Mucosa of stomach (tissue), 1 donor: ENCODE results near the gene ITPR1.

ENCODE experiments used
- H3K27me3 ChIP-seq: one replicate; pipeline ENCODE4 v1.7.0; 2013; ENCODE audit warnings: mild to moderate bottlenecking, low read length; ENCODE audit not compliant: control insufficient read depth, insufficient read depth
- H3K36me3 ChIP-seq: one replicate; pipeline ENCODE4 v1.7.0; 2013; ENCODE audit warnings: low read length; ENCODE audit not compliant: control insufficient read depth, insufficient read depth
- H3K4me1 ChIP-seq: one replicate; pipeline ENCODE4 v1.7.0; 2013; ENCODE audit warnings: mild to moderate bottlenecking, low read length; ENCODE audit not compliant: control insufficient read depth, insufficient read depth
- H3K4me3 ChIP-seq: one replicate; pipeline ENCODE4 v1.7.0; 2013; ENCODE audit warnings: low read length
- H3K9ac ChIP-seq: one replicate; pipeline ENCODE4 v1.7.0; 2013; ENCODE audit warnings: mild to moderate bottlenecking, low read length, moderate library complexity
- H3K9me3 ChIP-seq: one replicate; pipeline ENCODE4 v1.7.0; 2013; ENCODE audit warnings: mild to moderate bottlenecking, low read length, moderate library complexity; ENCODE audit not compliant: control insufficient read depth
- donor health status: Pancreatic carcinoma.

The ITPR1 gene

GRCh38 chr3:4531478-4532025, 38.4 kb downstream of the ITPR1 start:
- Histone ChIP-seq H3K9ac (no peak overlapping the region), H3K27me3 (no peaks in the 10 kb centered on the region), H3K36me3 (no peaks in the 10 kb centered on the region), H3K4me1 (peaks cover 20% of the 10 kb centered on the region), H3K4me3 (no peak overlapping the region), H3K9me3 (no peaks in the 10 kb centered on the region)

- no peaks in the 10 kb centered on the region for H3K27me3 ChIP-seq
- H3K9me3 ChIP-seq = no peaks in the 10 kb centered on the region
- no peak overlapping the region for H3K9ac ChIP-seq
- no peaks in the 10 kb centered on the region for H3K36me3 ChIP-seq
- peaks cover 20% of the 10 kb centered on the region for H3K4me1 ChIP-seq
- H3K4me3 ChIP-seq = no peak overlapping the region
Observed at GRCh38 chr3:4532535-4533112, 39.5 kb downstream of the ITPR1 start.

GRCh38 chr3:4533489-4534443, 40.6 kb downstream of the ITPR1 start:
- no peaks in the 10 kb centered on the region for H3K27me3 ChIP-seq
- H3K9ac ChIP-seq = no peak overlapping the region
- H3K9me3 ChIP-seq = no peaks in the 10 kb centered on the region
- H3K36me3 ChIP-seq = no peaks in the 10 kb centered on the region
- H3K4me3 ChIP-seq = no peak overlapping the region
- peaks cover 20% of the 10 kb centered on the region for H3K4me1 ChIP-seq

- Histone ChIP-seq H3K36me3 (no peaks in the 10 kb centered on the region), H3K4me3 (no peak overlapping the region), H3K9ac (no peak overlapping the region), H3K9me3 (no peaks in the 10 kb centered on the region), H3K27me3 (no peaks in the 10 kb centered on the region), H3K4me1 (peaks cover 20% of the 10 kb centered on the region)
Observed at GRCh38 chr3:4534906-4535305, 41.8 kb downstream of the ITPR1 start.

GRCh38 chr3:4536260-4536659, 43.1 kb downstream of the ITPR1 start:
- peaks cover 15% of the 10 kb centered on the region for H3K4me1 ChIP-seq

GRCh38 chr3:4540267-4540666, 47.1 kb downstream of the ITPR1 start:
- no peaks in the 10 kb centered on the region for H3K9me3 ChIP-seq
- no peaks in the 10 kb centered on the region for H3K4me1 ChIP-seq

More at GRCh38 chr3:4536260-4536659, 43.1 kb downstream of the ITPR1 start:
- Histone ChIP-seq H3K36me3 (no peaks in the 10 kb centered on the region), H3K27me3 (no peaks in the 10 kb centered on the region), H3K9ac (no peak overlapping the region), H3K4me3 (no peak overlapping the region), H3K9me3 (no peaks in the 10 kb centered on the region)

GRCh38 chr3:4543110-4543509, 50.0 kb downstream of the ITPR1 start:
- H3K36me3 ChIP-seq = no peaks in the 10 kb centered on the region
- peaks cover under 1% of the 10 kb centered on the region for H3K4me1 ChIP-seq
- no peak overlapping the region for H3K9ac ChIP-seq
- H3K27me3 ChIP-seq = no peaks in the 10 kb centered on the region
- no peaks in the 10 kb centered on the region for H3K9me3 ChIP-seq
- H3K4me3 ChIP-seq = no peak overlapping the region

More at GRCh38 chr3:4540267-4540666, 47.1 kb downstream of the ITPR1 start:
- Histone ChIP-seq H3K4me3 (no peak overlapping the region), H3K36me3 (no peaks in the 10 kb centered on the region), H3K9ac (no peak overlapping the region), H3K27me3 (no peaks in the 10 kb centered on the region)

GRCh38 chr3:4546346-4547178, 53.4 kb downstream of the ITPR1 start:
- H3K27me3 ChIP-seq = no peaks in the 10 kb centered on the region
- no peak overlapping the region for H3K9ac ChIP-seq
- no peaks in the 10 kb centered on the region for H3K9me3 ChIP-seq
- H3K4me3 ChIP-seq = no peak overlapping the region
- peaks cover 11% of the 10 kb centered on the region for H3K4me1 ChIP-seq
- H3K36me3 ChIP-seq = no peaks in the 10 kb centered on the region

- no peak overlapping the region for H3K9ac ChIP-seq
- H3K9me3 ChIP-seq = no peaks in the 10 kb centered on the region
- no peaks in the 10 kb centered on the region for H3K27me3 ChIP-seq
- H3K36me3 ChIP-seq = no peaks in the 10 kb centered on the region
- no peak overlapping the region for H3K4me3 ChIP-seq
- H3K4me1 ChIP-seq = peaks cover 11% of the 10 kb centered on the region
Observed at GRCh38 chr3:4547799-4548198, 54.7 kb downstream of the ITPR1 start.

- Histone ChIP-seq H3K4me1 (peaks cover 11% of the 10 kb centered on the region), H3K36me3 (no peaks in the 10 kb centered on the region), H3K4me3 (no peak overlapping the region), H3K9ac (no peak overlapping the region), H3K27me3 (no peaks in the 10 kb centered on the region), H3K9me3 (no peaks in the 10 kb centered on the region)
Observed at GRCh38 chr3:4548356-4548755, 55.2 kb downstream of the ITPR1 start.

- Histone ChIP-seq H3K36me3 (no peaks in the 10 kb centered on the region), H3K4me3 (no peak overlapping the region), H3K9ac (no peak overlapping the region), H3K9me3 (no peaks in the 10 kb centered on the region), H3K27me3 (no peaks in the 10 kb centered on the region), H3K4me1 (peaks cover 11% of the 10 kb centered on the region)
Observed at GRCh38 chr3:4548780-4549179, 55.6 kb downstream of the ITPR1 start.
